Stimulated activated CD4-positive, alpha-beta T cell treated with anti-CD3 and anti-CD28 coated beads, Interleukin-15, amount 100 ng/mL, for 1 hour (primary cell): Measurements from ENCODE around the gene TBX4.

Source experiments
- DNase-seq, 2 donors: peaks; one replicate each; pipeline ENCODE4 v3.0.0-alpha.2; 2020; ENCODE audit warnings: low read depth in 1 of 2, low spot score in 1 of 2

Gene TBX4

DNA sequence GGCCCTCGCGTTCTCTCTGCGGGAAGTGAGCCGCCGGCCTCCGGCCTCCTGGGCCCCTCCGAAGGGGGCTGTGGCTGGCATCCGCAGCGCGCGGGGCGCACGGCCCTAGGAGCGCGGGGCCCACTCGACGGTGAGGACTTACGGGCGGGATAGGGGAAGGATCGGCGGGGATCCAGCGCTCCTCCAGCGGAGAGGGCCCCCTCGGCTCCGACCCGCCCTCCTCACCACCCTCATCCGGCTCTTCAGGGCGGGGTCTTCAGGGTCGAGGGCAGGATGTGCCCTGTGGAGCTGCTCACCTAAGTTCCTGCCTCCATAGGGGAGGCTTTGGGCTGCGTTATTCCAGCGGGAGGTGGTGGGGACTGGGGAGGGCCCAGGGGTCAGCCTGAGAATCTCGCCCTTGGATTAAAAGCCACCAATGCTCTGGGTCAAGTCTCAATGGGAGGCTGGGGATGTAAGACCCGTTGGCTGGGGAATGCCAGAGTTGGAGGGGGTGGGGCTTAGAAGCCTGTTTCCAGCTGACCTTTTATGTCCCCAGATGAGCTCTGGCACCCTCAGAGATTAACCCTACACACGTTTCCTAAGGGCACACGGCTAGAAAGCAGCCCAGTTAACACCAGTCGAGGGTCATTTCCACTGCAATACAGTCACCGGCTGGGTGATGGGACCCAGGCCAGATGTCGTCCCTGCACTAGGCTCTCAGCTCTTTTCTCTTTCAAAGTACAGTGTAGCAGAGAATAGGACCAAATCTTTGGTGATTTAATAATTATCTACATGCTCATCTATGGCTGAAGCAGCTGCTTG, 39.2 kb upstream of the TBX4 start:
- no peak for DNase-seq

DNA sequence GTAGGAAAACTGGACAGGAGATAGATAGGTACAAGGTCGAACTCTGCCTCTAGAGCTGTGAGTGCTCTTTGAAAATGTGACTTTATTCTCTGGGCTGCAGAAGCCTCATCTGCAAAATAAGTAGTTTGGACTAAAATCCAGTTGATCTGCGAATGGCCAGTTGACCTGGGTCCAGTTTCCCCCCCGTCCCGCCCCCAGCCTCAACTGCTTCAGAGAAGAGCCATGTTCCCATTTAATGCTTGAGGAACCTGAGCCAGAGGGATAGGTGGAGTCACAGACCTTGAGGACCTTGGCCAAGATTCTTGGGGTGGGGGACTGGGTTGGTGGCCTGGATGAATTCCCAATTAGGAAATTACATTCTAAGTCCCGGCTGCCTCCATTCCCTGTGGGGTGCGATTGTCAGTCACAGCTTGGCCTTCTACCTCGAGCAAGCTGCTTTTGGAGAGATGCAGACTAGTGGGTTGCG, 38.5 kb upstream of the TBX4 start:
- no peak for DNase-seq

DNA sequence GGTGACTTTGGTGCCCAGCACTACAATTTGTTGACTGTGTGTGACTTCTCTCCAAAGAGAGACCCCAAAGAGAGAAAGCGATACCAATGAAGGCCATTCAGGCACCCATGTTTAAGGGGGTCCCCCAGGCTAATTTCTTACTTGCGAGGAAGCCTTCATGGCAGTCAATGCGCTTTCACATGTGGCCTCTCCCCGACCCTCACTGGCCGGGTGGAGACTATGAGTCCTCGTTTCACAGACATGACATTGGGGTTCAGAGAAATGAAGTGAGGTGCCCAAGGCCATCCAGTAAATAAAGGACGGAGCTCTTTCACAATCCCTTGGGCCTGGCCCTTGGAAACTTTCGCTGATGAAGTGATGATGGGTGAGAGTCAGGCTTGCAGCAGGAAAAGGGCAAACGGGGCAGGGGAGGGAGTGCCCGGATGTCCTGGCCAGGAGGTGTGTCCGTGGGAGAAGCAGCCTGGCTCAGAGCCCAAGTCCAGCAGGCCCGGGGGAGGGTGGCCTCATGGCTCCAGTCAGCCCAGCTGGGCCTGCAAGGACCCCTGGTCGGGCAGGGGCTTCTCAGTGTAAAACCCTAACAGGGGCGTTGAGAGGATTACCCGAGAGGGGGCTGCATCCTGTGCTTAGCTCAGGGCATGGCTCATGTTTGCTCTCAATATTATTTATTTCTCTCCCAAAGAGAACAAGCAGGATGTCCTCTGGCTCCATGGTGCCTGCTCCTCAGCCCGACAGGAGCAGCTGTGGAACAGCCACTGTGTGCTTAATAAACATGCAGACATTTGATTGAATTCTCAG, 37.9 kb upstream of the TBX4 start:
- no peak for DNase-seq

DNA sequence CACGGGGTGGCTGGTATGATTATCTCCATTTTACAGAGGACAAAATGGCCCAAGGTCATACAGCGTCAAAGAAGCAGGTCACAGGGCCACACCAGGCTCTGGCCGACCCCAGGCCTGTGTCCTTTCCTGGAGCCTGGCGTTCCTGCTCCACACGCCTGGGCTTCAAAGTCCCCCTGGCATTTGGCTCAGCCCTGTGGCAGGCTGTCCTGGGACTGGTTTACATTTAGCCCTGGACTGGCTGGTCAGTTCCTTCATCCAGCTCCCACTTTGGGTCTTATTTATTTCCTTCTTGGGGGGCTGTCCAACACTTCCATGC, 37.3 kb upstream of the TBX4 start:
- DNase-seq = no peak

DNA sequence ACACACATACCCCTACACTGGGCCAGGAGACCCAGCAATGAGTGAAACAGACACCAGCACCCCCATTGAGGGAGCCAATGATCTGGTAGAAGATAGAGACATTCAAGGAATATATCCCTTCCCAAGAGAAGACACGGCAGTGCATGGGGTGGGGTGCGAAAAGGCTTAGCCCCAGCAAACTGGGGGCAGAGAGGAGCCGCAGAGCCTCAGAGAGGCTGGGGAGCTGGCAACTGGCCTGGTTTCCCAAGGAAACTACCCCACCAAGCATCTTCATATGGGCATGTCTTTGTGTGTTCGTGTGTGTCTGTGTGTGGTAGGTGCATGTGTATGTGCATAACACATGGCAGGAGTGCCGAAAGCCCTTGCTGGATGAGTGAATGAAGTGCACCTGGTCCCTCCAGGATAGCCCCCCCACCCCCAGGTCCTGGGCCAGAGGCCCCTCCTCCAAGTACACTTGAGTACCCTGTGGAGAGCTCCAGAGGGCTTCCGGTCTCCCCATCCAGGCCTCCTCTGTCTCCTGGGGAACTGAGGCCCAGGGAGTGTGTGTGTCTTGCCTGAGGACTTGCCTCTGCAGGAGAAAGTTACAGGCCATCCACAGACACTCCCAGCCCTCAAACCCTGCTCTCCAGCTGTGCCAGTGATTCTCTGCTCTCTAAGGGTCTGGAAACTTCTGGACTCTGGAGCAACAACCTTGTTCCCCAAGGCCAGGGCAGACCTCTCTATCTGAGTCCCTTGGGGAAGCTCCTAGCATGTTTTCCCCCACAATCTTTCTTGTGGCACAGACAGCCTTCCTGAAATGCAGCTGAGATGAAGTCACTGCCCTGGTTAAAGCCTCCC, 36.6 kb upstream of the TBX4 start:
- no peak for DNase-seq

DNA sequence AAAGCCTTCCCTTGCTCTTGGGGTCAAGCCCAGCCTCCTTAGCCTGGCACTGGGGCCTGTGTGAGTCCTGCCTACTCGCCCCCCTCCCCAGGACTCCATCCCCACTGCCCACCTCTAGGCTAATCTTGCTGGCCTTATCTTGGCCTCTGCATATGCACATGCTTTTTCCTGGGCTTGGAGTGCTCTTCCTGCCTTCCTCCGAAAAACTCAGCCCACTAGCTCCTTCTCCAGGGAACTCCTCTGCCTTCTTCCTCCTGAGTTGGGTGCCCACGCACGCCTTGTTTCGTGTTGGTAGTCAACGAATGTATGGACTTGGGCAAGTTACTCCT, 36.0 kb upstream of the TBX4 start:
- no peak for DNase-seq

DNA sequence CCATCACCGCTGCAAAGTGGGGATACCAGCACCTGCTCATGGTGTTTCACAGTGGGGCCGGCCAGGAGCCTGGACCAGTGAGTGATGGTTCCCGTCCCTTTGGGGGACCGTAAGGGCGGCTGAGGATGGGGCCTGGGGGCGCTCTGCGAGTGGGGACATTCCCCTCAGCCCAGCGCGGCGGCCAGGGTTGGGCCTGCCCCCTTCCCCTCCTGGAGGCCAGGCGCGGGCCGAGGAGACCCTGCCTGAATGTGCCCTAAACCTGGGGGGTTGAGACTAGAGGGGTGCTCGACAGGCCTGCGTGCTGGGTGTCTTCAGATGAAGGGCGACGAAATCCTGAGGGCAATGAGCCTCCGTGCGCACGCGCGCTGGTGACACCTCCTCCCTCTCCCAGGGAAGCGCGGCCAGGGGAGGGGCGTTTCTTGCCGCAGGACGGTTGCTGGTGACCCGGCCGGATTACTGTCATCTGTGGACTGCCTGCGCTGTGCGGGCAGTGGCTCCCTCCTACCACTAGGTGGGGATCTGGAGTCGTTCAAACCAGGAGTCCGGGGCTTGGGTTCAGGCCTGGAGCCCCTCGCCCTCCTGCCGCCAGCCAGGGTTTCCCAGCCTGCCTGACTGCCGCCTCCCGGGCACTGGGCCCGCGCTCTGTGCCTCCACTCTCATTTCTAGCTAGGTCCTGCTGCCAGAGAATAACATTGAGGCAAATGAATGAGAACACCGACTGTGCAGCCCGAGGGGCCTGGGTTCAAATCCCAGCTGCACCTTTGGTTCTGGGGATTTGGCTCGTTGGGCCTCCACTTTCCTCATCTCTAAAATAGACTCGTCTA, 35.5 kb upstream of the TBX4 start:
- DNase-seq = no peak

DNA sequence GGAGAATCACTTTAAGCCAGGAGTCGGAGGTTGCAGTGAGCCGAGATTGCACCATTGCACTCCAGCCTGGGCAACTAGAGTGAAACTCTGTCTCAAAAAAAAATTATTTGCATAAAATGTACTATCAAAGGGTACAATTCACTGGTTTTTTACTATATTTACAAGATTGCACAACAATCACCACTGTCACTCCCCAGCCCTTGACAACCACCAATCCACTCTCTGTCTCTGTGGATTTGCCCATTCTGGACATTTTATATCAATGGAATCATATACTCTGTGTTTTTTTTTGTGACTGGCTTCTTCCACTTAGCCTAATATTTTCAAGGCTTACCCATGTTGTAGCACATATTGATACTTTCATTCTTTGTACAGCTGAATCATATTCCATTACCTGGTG, 33.8 kb upstream of the TBX4 start:
- no peak for DNase-seq

DNA sequence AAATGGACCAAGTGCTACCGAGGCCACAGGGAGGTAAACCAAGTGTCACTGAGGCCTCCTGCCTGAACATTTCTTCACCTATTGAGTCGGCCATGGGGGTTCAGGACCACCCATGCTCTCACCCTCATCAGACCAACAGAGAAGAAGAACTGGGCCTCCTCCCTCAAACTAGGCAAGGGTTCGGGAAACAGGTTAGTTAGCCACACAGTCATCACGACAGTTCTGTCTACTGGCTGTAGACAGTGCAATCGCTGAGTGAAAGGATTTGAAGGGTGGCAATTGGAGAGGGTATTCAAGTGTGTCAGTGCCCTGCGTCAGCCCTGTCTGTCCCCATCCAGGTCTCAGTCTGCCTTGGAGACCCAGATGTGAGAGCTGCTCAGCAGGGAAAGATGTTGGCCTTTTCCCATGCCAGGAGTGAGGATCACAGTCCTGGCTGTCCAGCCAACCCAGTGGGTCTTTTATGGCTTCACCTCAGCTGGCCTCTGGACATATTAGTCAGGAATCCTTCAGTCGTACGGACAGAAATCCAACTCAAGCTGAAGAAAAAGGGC, 32.7 kb upstream of the TBX4 start:
- no peak for DNase-seq

DNA sequence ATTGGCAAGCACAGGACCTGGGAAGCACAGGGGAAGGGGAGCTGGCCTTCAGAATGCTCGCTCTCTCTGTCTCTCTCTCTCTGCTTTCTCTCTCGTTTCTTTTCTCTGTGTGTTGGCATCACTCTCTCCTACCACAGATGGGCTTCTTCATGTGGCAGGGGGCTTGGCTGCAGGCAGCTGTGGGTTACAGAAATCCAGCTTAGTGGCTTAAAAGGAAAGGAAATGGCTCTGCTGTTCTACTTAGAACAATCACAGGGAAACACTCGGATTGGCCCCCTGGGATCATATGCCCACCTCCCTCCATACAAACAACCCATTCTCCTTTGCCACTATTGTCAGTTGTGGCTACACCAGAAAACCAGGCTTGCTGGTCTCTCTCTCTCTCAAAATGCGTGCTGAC, 32.2 kb upstream of the TBX4 start:
- no peak for DNase-seq

DNA sequence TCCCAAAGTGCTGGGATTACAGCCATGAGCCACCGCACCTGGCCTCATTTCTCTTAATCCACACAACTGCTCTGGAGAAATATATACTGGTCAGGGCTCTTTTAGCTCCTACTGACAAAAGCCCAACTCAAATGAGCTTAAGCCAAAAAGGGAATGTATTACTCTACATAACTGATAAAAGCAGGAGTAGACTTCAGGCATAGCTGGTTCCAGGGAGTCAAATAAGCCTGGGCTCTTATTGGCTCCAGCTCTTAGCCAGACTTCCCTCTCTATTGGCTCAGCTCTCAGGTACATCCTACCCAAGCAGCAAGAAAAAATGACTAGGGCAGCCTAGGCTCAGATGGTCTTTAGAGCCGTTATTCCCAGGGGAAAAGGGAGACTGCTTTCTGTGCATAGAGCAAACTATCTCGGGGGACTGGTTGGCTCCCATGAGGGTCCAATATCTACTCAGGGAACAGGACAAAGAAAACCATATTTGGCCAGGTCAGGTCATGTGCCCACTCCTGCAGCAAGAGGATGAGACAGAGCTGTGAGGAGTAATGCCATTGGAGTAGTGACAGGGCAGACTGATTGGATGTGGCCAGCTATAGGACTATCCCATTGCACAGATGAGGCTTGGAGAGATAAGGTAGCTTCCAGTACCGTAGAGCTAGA, 31.4 kb upstream of the TBX4 start:
- no peak for DNase-seq

DNA sequence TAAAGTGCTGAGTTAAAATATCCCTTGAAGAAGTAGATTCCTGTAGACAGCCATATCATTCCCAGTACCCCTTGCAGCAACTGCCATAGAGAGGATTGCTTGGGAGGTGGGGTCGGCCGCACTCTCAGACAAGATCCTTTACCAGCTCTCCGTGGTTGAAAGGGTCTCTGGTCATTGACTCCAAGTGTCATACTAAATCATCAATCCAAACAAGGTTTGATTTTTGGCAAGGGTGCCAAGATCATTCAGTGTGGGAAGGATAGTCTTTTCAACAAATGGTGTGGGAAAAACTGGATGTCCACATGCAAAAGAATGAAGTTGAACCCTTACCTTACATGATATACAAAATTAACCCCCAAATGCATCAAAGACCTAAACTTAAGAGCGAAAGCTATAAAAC, 30.8 kb upstream of the TBX4 start:
- no peak for DNase-seq

DNA sequence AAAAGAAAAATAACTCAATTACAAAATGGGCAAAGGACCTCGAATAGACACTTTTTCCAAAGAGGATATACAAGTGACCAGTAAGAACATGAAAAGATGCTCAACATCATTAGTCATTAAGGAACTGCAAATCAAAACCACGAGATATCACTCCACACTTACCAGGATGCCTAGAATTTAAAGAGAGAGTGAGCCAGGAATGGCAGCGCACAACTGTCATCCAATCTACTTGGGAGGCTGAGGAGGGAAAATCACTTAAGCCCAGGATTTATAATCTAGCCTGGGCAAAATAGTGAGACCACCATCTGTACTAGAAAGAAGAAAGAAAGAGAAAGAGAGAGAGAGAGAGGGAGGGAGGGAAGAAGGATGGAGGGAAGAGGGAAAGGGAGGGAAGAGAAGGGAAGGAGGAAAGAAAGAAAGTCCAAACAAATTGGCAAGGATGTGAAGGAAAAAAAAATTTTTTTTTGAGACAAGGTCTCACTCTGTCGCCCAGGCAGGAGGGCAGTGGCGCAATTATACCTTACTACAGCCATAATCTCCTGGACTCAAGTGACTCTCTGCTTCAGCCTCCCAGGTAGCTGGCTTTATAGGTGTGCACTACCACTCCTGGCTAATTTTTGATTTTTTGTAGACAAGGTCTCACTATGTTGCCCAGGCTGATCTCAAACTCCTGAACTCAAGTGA, 30.0 kb upstream of the TBX4 start:
- no peak for DNase-seq

DNA sequence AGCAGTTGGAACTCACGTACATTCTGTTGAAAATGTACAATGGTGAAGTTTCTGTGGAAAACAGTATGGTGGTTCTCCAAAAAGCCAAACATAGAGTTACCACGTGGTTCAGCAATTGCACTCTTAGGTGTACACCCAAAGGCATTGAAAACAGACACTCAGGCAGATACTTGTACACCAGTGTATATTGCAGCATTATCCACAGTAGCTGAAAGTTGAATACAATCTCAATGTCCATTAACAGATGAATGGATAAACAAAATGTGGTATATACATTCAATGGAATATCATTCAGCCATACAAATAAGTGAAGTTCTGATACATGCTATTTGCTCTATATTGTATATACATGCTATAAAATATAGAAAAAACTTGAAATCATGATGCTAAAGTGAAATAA, 29.4 kb upstream of the TBX4 start:
- DNase-seq = no peak

DNA sequence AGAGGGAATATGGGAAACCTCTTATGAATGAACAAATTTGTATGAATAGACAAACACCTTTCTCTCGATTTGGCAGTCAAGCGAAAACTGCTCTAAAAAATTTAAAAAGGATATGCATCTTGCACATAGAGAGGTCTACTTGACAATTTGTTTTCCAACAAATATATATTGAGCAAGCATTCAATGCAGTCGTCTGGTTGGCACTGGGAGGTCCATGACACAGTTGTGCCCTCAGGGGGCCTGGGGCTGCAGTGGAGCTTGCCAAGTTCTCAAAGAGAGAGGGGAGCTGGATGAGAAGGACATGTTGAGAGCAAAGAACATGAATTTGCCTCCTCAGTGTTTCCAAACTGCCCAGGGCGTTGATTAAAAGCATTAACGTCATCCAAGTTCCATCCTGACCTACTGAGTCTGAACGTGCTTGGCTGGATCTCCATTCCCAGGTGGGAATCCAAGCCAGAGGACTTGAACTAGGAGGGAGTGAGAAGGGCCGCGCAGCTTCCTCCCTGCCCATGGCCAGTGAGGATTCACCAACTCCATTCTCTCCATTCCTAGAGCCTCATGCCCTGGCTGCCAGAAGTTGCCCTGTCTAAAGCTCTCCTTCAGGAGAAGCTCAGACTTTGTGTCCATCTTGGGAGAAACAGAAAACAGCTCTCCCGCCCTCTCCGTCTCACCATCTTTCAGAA, 28.1 kb upstream of the TBX4 start:
- no peak for DNase-seq

DNA sequence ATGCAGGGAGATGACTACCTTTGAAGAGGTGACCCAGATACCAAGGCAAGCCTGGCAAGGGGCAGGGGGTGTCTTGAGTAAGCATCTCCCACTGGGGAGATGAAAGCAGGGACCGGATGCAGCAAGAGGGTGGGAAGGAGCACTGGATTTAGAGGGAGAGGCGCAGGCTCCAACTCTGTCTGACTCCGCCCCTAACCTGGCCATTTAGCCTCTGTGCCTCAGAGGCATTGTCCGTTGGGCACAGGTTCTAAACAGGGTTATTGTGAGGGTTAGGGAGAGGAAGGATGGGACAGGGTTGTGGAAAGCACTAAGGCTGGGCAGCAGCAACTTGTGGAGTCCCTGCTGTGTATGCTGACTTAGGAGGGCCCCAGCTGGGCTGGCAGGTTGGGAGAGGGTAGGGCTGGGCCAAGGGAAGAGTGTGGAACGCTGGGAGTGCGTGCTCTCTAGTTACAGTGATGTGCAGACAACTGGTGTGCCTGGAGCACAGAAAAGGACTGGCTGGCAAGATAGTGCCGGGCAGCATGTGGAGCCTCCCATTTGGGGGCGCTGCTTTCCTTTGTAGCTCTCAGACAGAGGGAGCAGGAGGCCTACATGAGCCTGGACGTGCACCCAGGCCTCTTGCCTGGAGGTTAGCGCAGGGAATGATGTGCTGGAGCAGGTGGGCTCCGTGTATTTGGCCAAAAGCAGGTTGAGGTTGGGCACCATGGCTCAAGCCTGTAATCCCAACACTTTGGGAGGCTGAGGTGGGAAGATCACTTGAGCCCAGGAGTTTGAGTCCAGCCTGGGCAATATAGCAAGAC, 26.3 kb upstream of the TBX4 start:
- no peak for DNase-seq

DNA sequence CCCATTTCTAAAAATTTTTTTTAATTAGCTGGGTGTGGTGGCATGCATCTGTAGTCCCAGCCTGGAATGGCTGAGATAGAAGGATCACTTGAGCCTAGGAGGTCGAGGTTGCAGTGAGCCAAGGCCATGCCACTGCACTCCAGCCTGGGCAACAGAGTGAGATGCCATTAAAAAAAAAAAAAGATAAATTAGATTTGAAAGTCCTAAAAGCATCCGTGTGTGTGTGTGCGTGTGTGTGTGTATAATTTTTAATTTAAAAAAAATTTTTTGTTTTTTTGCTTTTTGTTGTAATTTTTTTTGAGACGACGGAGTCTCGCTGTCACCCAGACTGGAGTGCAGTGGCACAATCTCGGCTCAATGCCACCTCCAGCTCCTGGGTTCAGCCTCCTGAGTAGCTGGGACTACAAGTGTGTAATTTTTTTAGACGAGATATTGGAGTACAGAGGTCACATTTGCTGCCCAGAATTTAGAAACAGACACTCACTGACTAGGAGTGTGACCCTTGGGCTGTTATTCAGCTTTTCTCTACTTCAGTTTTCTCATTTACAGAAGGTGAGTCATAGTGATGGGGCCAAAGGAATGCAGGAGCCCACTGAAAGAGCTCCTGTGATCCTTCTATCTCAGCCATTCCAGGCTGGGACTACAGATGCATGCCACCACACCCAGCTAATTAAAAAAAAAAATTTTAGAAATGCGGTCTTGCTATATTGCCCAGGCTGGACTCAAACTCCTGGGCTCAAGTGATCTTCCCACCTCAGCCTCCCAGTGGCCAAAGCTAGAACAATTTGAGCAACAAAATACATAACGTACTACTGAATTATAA, 25.5 kb upstream of the TBX4 start:
- DNase-seq = no peak

DNA sequence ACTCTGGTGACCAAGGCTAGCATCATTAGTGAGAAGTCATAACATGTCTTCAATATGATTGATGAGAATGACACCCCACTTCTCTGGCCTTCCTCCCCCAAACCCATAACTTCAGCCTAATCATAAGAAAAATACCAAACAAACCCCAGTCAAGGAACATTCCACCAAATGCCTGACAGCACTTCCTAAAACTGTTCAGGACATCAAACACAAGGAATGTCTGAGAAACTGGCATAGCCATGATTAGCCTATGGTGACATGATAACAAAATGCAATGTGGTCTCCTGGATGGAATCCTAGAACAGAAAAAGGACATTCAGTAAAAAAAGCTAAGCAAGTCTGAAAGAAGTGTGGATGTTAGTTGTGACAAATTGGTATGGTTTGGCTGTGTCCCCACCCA, 24.7 kb upstream of the TBX4 start:
- DNase-seq = no peak
